NCI-H1694 treated with DMSO at 0.1 percent for 48 hours (cell line): ENCODE results near the gene GAP43.

Source experiments
- DNase-seq: peaks from one replicate; lab custom pipeline; 2025; lab: John Stamatoyannopoulos, UW

Gene GAP43

DNA sequence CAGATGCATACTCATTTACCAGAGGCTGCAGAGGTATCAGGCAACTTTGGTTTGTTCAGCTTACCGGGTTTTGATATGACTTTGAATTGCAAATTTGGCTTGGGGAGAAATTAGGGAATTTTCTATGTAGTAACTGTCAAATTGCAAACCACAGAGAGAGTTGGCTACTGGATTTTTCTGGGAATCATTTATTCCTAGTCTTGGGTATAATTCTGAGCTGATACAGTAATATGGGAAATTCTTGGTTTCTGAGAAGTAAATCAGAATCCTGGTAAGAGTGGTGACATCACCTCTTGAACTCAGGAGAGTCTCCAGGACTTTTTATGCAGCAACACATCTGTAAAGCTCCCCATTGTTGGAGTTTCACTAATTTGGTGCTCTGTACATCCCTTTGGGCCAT is 39.0 kb downstream of the GAP43 start:
- DNase-seq = no peak

DNA sequence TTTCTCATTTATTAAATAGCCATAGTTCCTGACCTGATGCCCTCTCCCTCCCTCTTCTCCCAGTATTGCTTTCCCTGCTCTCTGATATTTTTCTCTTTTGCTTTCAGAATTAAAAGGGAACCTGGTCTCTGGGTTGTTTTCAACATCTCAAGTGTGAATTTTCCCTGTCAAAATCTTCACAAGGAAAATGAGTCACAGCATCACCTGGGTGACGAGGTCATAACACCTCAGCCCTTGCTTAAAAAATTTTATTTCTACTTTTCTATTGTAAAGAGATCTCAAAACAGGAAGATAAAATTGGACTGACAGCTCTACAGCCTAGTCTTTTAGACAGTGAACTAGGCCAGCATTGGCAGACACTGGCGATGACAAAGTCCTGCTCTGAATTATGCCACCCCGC is 40.1 kb downstream of the GAP43 start:
- no peak for DNase-seq

DNA sequence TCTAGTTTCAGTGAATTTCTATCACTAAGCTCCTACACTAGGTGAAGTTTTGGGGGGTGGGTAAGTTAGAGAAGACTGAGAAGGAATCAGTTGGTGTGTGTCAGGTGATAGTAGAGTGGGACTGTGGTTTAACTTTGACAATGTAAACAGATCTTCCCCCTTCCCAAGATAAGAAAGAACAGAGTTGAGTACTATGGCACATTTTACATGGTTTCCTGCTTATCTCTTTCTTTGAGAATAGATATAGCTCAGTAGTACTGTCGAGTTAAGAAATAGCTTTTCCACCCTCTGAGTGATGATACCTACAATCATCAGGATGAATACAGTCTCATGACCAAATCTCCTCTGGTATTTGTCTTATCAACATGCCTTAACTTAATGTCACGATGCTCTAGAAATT is 42.8 kb downstream of the GAP43 start:
- no peak for DNase-seq

DNA sequence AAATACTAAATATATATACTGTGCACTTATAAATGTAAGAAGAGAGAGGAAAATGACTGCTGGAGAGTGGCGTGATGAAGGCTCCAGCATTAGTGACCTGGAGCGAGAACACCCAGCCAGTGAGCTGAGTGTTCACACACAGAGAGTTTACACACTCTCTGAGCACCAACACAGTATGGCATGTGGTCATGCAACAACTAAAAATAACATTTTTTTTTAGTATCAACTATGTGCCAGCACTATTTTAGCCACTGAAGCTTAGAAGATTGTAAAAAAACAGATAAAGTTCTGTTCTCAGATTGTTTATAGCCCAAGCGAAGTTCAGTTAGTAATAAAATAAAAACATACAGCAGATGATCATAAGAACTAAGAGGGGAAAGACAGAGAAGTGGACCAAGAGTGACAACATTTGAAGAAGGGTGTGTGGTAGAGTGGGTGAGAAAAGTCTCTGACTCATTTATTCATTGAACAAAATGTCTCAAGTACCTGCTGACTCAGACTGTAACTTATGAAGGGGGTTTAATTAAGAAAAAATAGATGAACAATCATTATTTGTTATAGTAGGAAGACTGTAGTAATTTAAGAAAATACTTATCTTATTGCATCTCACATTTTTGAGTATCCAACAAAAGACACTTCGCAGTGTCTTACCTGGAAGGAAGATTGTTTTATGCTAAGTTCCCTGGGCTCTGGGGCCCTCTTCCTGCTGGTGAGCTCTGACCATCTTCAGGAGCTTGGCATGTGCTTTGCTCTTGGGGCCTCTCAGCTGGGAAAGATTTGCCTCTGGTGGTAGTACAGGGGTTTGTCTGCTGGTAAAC is 43.8 kb downstream of the GAP43 start:
- no peak for DNase-seq

DNA sequence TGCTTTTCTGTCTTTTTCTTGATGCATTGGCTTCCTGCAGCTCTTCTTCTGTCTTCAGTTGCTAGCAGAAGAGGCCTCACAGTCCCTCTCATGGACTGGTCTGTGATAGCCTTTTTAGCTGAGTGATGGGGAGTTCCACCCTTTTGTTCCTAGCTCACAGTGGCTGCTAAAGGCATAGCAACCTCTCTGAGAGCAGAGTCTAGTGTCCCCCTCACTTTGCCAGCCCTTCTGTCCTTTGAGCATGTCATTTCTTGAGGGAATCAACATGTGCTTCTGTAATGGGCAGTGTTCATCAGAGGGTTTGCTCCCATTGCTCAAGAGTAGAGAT is 44.4 kb downstream of the GAP43 start:
- no peak for DNase-seq

DNA sequence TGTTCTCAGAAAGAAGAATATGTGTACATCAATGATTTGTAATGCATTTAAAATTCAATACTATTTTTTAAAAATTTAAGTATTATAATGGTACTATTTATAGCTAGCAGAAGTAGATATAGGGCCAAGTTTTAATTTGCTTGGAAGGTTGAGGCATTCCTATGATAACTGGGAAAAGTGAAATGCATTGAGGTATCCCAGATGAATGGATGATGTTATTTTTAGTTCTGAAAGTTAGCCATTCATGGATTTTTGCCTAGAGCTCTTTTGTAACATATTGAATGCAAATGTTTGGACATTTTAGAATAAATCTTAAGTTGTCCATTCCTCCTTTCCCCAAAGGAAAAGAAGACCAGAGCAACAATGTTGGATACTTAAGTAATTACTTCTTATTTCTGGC is 47.6 kb downstream of the GAP43 start:
- no peak for DNase-seq

DNA sequence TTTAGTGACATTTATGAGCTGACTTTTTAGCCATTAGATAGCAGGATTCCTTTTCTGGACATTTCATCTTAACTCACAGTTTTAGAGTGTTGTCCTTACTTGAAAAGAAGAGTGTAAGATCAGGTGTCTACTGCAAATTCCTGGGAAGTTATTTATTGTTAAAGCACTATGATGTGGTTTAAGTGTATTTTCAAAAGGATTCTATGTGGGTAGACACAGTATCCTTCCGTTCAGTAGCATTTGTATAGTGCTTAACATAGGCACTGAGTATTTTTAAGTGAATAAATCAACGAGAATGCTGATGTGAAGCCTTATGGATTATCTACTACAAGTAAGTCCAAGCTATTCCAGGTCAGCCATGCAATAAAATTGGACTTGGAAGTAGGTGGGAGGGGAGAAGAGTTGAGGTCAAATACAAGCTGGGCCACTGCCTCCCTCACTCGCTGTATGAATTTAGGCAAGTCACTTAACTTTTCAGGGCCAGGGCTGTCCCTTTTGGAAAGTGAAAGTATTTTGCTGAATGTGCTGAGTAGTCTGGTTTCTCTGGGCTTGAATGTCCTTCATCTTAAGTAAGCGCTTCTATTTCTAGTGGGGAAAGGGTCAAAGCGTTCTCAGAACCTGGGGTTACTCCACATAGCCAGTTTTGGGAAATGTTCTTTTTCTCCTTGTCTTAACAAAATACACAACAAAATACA is 48.6 kb downstream of the GAP43 start:
- DNase-seq = no peak

DNA sequence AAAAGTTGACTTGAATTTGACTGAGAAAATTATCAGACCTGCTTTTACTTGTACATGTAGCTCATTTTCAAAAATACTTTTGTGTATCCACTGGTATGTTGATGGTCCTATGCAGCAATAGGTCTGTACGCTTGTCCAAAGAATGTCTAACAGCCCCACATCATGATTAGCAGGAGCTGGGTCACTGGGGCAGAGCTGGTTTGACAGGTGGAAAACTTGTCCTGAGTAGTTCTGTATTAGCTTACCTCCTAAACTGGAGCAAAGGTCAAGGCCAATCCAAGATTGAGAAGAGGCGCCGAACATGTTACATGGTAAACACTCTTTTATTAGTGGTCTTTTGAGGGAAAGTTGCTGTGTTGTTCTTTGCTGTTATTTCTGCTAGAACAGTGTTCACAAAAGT is 50.6 kb downstream of the GAP43 start:
- no peak for DNase-seq

DNA sequence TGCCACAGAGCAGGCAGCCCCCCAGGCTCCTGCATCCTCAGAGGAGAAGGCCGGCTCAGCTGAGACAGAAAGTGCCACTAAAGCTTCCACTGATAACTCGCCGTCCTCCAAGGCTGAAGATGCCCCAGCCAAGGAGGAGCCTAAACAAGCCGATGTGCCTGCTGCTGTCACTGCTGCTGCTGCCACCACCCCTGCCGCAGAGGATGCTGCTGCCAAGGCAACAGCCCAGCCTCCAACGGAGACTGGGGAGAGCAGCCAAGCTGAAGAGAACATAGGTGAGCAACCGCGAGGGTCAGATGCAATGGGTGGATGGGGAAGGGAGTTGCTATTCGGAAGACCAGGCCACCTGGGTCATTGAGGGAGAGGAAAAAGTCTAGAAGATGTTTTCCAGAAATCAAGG is 53.0 kb downstream of the GAP43 start:
- DNase-seq = no peak

DNA sequence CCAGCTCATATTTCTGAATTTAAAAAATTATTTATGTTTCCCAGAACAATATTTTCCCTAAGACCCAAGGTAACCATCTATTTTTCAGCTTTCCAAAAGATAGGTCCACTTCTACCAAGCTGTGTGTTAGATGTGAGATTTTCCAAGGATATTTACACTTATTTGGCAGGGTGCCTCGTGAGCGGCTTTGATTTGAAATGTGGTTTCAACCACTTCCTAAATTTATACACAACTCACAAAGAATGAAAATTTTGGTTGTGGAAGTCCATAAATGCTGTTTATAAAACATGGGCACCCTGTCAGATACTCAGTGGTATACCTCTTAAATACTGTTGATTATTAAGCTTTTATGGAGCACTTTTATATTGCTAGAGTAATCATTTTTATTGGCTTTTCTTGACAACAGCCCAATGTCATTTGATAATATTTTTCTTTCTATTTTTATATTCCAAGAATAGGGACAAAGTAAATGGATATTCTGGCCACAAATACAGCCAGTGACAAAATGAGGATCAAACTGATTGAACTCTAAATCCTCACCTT is 57.6 kb downstream of the GAP43 start:
- DNase-seq = no peak

DNA sequence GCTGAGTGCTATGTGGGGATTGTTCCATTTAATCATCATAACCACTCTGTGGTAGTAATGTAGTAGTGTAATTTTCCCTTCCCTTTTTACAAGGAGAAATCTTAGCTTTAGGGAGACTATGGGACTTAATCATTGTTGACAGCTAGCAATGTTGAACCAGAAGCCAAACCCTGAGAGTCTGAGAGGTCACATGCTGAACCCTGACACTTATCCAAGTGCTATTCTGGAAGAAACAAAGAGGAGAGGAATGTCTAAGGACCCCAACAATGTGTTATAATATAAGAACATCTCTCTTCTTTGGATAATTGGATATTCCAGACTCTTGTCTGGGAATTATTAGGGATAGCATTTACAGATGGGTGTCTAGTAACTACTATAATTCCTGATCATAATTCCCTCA is 58.4 kb downstream of the GAP43 start:
- DNase-seq = no peak

DNA sequence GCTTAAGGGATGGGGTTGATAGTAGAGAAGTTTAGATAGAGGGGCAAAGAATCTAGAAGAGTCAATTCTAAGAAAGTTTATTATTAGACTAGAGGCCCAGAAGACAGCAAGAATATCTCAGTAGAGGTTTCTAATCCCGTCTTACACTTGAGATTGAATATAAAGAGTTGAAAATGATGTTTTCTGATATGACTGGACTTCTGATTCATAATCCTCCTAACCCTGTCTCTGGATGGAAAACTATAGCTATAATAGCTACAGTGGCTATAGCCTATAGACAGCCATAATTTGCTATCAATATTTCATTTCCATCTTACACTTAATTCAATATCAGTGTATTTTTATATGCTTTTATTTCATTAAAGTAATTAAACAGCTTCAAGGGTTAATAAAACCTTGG is 60.0 kb downstream of the GAP43 start:
- DNase-seq = no peak

DNA sequence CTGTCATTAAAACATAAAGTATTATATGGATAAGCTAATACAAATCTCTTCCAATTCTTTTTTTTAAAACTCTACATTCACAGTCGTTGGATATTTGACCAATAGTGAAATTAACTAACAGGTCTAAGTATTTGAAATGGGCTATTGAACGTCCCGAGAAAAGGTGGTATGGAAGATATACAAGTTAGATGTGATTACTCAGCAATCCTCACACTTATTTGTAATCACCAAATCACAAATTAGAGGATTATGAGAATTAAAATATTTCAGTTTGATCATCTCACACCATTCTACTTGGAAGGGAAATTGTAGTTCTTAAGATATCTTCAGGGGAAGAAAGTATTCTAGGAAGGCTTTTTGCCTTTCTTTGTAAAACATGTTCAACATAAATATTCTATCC is 60.5 kb downstream of the GAP43 start:
- no peak for DNase-seq

DNA sequence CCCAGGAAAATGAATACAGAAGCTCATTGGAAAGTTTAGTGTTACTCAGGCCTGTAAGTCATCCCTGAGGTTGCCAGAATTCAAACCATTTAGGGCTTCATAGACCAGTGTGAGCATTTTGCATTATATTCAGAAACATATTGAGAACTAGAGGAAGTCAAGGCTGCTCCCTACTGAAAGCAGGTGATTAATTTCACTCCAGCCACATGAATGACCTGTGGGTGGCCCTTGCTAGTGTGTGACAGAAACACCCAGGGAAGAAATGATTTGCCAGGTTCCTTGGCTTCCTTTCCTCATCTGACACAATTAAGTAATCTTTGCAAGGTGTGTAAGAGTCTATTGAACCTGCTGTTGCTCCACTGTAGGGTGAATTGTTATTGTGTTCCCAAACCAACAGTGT is 61.8 kb downstream of the GAP43 start:
- DNase-seq = no peak

DNA sequence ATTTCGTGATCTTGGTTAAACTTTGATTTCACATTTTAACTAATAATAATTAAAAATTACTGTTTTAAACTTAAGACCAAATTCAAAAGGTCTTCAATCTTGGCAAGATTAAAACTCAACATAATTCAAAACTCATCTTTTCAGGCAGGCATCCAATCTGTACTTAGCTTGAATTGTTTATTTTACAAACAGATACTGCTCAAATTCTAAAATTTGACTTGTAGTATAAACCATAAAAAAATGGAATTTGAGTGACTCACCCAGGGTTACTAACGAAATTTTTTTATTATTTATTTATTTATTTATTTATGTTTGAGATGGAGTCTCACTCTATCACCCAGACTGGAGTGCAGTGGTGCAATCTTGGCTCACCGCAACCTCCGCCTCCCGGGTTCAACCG is 64.4 kb downstream of the GAP43 start:
- DNase-seq = no peak

DNA sequence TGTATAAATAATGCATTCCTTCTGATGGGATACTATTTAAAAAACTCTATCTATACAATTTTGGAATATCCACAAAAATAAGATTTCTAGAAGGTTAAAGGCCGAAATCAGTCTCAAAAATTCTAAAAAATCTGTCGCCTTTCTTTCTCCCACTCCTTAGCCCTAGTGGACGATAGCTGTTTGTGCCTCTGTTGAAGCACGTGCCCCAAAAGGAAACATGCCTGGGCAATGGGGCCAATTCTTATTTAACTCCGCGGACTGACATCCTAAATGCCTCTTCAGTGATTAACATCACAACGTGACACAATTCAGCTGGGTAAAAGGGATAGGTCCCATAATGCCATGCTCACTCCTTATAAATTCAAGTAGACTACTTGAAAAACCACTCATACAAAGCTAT is 65.1 kb downstream of the GAP43 start:
- no peak for DNase-seq

DNA sequence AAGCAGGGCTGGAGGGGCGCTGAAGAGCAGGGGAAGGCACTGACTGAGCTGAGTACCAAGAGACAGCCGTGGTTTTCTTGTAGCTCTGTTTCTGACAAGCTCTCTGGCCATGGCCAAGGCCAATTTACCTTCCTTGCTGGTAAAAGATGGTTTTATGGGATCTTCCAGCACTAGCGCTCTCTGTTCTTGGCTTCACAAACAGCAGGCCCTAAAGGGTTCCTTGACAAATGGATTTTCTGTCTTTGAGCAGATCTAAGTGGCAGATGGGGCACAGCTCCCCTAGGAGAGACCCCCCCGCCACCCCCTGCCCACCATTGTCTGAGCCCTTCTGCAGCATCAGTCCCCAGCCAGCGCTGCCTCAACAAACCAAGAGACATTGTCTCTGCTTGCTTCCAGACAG is 66.6 kb downstream of the GAP43 start:
- no peak for DNase-seq

DNA sequence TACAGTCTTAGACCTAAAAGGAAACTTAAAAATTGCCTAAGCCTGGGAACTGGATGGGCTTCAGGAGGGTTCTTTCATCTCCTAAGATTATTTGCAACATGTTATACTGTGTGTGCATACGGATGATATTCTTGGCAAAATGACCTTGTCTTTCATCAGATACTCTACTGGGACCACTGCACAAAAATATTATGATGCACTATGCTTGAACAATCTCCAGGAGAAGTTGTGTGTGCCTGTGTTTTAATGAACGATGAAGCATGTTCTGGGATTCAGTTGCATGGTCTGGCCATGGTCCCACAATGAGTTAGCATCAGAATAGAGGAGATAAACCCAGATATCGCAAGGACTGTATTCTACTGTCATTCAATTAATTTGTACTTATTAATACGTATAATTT is 68.7 kb downstream of the GAP43 start:
- no peak for DNase-seq

DNA sequence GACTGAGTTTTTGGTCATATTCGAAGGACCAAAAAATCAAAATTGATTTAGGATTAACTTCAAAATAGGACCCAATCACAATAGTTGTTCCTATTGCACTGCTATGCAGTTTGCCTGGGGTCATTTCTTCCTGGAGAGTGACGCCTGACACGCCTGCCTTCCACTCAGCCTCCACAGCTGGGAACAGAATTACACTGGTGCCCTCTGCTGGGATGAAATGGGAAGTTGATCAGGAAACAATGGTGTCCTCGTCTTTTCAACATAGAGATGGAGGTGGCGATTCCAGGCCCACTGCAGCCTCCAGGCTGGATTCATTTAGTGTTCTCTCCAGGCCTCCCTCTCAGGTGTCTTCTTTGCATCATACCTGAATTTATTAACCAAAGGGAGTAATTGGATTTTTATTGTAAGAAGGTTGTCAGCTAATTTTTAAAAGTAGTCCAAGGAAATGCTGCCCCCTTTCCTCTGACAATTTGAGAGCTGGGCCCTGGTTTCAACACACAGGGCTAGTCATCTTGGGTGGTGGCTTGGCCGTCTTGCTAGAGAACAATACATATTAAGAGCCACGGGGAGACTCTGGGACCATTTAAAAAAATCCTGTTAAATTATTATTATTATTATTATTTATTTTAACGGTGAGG is 69.7 kb downstream of the GAP43 start:
- peak; percentile 60 for DNase-seq

DNA sequence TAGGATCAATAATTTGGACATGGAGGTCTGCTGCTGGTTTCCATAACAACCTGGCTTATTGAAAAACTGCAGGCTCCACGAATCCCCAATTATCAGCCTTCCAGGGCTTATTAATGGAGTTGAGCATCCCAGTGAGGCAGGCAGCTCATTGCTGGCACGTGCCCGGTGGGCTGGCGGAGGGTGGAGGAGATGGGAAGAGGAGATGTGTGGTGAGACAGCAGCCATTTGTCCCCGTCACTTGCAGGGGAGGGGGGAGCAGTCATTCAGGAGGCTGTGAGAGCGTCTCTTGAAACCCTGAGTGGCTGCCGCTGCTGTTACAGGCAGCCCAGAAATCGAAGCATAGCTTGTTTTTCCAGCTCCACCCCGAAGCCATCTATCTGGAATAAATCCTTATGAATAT is 70.6 kb downstream of the GAP43 start:
- no peak for DNase-seq

DNA sequence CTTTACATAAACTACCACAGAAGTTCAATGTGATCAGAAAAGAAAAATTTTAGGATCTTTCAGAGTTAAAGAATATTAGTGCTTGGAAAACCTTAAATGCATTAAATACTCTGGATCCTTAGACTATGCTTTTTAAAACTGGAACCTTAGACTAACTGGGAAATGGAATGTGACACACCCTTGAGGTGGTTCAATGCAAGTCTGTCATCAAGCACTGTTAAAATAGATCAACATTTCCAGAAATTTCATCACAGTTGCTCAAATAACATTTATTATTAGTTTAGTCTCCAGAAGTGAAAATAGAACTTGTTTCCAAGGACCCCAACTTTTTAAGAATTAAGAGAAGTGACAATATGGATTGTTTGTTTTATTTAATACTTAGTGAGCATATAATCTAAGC is 71.8 kb downstream of the GAP43 start:
- DNase-seq = no peak

DNA sequence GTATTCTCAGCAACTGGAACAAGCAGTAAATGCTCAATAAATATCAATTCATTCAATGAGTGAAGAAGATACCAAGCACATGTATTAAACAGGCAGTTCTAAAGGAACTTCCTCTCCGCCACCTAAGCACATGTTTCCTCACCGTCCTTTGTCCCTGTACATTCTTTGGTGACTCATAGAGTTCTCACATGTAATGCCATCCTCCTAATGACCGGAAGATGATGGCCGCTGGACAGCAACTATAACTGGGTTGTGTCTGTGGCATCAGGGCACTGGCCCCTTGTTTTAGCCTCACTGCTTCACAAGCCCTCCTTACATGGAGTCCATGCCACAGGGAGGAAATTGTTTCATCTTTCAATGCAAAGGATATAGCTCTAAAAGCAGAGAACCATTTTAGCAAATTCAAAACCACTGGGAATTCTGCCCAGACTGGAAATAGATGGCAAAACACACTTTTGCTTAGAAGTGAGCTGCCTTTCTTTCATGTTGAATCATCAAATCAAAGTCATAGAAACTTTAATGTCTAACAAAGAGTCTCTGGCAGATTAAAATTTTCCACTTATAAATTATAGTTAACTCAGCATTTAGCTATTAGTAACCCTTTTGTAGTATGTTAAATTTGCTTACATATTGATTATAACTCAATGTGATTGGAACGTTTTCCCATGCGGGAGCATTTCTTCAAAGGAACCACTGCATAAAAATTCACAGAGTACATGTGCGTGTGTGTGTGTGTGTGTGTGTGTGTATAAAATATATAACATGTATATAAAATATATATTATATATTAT is 74.1 kb downstream of the GAP43 start:
- DNase-seq = no peak
